Neural cell (in vitro differentiated cells): Measurements from ENCODE around the gene HOXA5.
A peak's percentile ranks its signal among the peaks of the same experiment; 100 is the strongest.

ENCODE experiments used
- EZH2 ChIP-seq: fragments of 200-600, 300-800 bp; shearing (Covaris generic), sonication (generic); IDR thresholded peaks from 2 replicates; pipeline ENCODE4 v1.6.1; 2014; ENCODE audit warnings: antibody characterized with exemption, low read length, borderline replicate concordance, mild to moderate bottlenecking; ENCODE audit not compliant: insufficient read depth, poor library complexity, severe bottlenecking
- POLR2AphosphoS5 ChIP-seq: IDR thresholded peaks from 2 replicates; pipeline ENCODE4 v1.6.1; 2012
- TF ChIP-seq, protein P1 (sequence below): fragments of 450-650 bp; IDR thresholded peaks from 2 replicates; pipeline ENCODE4 v1.5.1; 2014; ENCODE audit warnings: antibody characterized with exemption, mild to moderate bottlenecking, moderate library complexity; ENCODE audit not compliant: poor library complexity, severe bottlenecking
- TF ChIP-seq, protein P2 (sequence below): IDR thresholded peaks from 2 replicates; pipeline ENCODE4 v1.6.1; 2012; ENCODE audit warnings: borderline replicate concordance

DNA sequence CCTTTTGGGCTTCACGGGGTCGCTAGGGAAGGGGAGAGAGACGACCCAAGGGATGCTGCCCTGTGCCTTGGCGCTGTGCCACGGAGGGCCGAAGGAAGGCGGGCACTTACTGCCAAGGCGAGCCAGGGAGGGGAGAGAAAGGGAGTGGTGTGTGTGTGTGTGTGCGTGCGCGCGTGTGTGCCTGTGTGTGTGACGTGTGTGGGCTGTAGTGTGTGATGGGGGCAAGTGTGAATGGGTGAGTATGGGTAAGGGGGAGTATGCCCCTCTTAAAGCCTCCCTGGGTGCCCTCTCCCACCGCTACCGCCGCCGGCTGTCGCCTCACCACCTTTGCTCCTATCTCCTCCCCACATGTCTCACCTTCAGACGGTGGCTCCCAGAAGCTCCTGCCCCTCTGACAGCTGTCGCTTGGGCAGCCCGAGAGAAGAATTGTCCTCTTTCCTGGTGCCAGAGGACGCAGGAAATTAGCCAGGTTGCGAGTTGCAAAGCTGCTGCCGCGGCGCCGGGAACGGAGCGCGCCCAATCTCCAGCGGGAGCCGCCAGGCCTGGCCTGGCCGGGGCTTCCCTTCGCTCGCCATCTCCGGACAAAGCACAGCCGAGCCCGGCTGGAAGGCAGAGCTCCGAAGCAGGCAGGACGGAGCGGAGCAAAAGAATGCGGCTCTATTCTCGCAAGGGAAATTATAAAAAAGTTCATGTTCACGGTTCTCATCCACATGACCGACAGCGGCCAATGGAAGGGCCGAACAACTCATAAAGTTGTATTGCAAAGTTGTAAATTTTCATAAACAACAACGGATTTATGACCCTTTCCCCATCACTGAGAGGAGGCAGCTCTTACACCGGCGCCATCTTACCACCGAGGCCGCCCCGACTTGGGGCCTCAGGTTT, 8.7 kb upstream of the HOXA5 start, which contains the start of gene HOXA3:
- TF ChIP-seq, protein P1, sequence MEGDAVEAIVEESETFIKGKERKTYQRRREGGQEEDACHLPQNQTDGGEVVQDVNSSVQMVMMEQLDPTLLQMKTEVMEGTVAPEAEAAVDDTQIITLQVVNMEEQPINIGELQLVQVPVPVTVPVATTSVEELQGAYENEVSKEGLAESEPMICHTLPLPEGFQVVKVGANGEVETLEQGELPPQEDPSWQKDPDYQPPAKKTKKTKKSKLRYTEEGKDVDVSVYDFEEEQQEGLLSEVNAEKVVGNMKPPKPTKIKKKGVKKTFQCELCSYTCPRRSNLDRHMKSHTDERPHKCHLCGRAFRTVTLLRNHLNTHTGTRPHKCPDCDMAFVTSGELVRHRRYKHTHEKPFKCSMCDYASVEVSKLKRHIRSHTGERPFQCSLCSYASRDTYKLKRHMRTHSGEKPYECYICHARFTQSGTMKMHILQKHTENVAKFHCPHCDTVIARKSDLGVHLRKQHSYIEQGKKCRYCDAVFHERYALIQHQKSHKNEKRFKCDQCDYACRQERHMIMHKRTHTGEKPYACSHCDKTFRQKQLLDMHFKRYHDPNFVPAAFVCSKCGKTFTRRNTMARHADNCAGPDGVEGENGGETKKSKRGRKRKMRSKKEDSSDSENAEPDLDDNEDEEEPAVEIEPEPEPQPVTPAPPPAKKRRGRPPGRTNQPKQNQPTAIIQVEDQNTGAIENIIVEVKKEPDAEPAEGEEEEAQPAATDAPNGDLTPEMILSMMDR = no peak
- TF ChIP-seq POLR2AphosphoS5 (no peak), EZH2 (peak; percentile 41)
- TF ChIP-seq, protein P2, sequence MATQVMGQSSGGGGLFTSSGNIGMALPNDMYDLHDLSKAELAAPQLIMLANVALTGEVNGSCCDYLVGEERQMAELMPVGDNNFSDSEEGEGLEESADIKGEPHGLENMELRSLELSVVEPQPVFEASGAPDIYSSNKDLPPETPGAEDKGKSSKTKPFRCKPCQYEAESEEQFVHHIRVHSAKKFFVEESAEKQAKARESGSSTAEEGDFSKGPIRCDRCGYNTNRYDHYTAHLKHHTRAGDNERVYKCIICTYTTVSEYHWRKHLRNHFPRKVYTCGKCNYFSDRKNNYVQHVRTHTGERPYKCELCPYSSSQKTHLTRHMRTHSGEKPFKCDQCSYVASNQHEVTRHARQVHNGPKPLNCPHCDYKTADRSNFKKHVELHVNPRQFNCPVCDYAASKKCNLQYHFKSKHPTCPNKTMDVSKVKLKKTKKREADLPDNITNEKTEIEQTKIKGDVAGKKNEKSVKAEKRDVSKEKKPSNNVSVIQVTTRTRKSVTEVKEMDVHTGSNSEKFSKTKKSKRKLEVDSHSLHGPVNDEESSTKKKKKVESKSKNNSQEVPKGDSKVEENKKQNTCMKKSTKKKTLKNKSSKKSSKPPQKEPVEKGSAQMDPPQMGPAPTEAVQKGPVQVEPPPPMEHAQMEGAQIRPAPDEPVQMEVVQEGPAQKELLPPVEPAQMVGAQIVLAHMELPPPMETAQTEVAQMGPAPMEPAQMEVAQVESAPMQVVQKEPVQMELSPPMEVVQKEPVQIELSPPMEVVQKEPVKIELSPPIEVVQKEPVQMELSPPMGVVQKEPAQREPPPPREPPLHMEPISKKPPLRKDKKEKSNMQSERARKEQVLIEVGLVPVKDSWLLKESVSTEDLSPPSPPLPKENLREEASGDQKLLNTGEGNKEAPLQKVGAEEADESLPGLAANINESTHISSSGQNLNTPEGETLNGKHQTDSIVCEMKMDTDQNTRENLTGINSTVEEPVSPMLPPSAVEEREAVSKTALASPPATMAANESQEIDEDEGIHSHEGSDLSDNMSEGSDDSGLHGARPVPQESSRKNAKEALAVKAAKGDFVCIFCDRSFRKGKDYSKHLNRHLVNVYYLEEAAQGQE = no peak
